Activated CD8-positive, alpha-beta T cell treated with anti-CD3 and anti-CD28 coated beads for 36 hours (primary cell): ENCODE measurements around the gene ANKRD34A. TPM values are rescaled to one million over a fixed set of nuclear protein-coding genes. Genes with fewer than 3 reads are reported as not detected.
A peak's percentile ranks its signal among the peaks of the same experiment; 100 is the strongest.

Source experiments
- ATAC-seq: fragments of 200-7000 bp; cut with Tn5 transposase; one replicate; pipeline ENCODE4 v1.10.0; 2021; ENCODE audit warnings: mild to moderate bottlenecking, moderate library complexity
- CTCF ChIA-PET: fragments of 350-600 bp; sonication (Branson Sonifier 250); formaldehyde crosslinking; loops from one replicate; lab custom pipeline; 2021; ENCODE audit warnings: antibody characterized with exemption; lab: Charles Lee
- POLR2A ChIA-PET: fragments of 350-600 bp; sonication (Branson Sonifier 250); formaldehyde crosslinking; loops from one replicate; lab custom pipeline; 2021; ENCODE audit warnings: antibody characterized with exemption; lab: Charles Lee
- DNase-seq: peaks from one replicate; pipeline ENCODE4 v3.0.0-alpha.2; 2020
- H3K27ac Mint-ChIP-seq: one replicate; pipeline ENCODE4 v1.8.0; 2021; ENCODE audit warnings: mild to moderate bottlenecking, mixed read lengths
- H3K27me3 Mint-ChIP-seq: one replicate; pipeline ENCODE4 v1.8.0; 2021; ENCODE audit warnings: mixed read lengths
- H3K36me3 Mint-ChIP-seq: one replicate; pipeline ENCODE4 v1.8.0; 2021; ENCODE audit warnings: low read depth, mixed read lengths
- H3K4me1 Mint-ChIP-seq: one replicate; pipeline ENCODE4 v1.8.0; 2021; ENCODE audit warnings: low read depth, mixed read lengths
- H3K4me3 Mint-ChIP-seq: one replicate; pipeline ENCODE4 v1.8.0; 2021; ENCODE audit warnings: mild to moderate bottlenecking, moderate library complexity, mixed read lengths
- H3K9me3 Mint-ChIP-seq: one replicate; pipeline ENCODE4 v1.8.0; 2021; ENCODE audit warnings: mixed read lengths
- intact Hi-C: fragments of 100-400 bp; cut with micrococcal nuclease; formaldehyde crosslinking; loops from one replicate; pipeline ENCODE4 v1.10.0; 2022
- total RNA-seq, 2 experiments: library from RNA; stranded (reverse); gene quantifications; one replicate each; pipeline ENCODE4 v1.2.3, GENCODE V29; 2021
- TF ChIP-seq, protein P1 (sequence below): fragments of 200-600 bp; IDR thresholded peaks from one replicate; pipeline ENCODE4 v1.8.0; 2022; ENCODE audit warnings: antibody characterized with exemption, mild to moderate bottlenecking

The ANKRD34A gene
- total RNA-seq, 2 experiments from 2014 or later, result 6.6 to 7.7 TPM

GRCh38 chr1:145965119-145965744 is 857 bp upstream of the ANKRD34A start:
- Mint-ChIP-seq H3K27me3 (no peaks in the 10 kb centered on the region), H3K36me3 (peaks cover 31% of the 10 kb centered on the region), H3K27ac (peak overlapping the region; percentile 91), H3K4me1 (peaks cover 21% of the 10 kb centered on the region), H3K9me3 (peaks cover 6% of the 10 kb centered on the region), H3K4me3 (peak overlapping the region; percentile 92)
- intact Hi-C loops, result loop anchor here (2.0 kb wide), 1 partner anchor 32 kb away; the partner anchor contains the start of gene TXNIP
- POLR2A ChIA-PET, result interaction anchor here (0.7 to 12.8 kb wide), 12 partner anchors 11 to 102 kb away, joined by 3 to 160 read pairs (median 6); partner anchors contain the start of genes PEX11B, RBM8A and TXNIP
- TF ChIP-seq, protein P1, sequence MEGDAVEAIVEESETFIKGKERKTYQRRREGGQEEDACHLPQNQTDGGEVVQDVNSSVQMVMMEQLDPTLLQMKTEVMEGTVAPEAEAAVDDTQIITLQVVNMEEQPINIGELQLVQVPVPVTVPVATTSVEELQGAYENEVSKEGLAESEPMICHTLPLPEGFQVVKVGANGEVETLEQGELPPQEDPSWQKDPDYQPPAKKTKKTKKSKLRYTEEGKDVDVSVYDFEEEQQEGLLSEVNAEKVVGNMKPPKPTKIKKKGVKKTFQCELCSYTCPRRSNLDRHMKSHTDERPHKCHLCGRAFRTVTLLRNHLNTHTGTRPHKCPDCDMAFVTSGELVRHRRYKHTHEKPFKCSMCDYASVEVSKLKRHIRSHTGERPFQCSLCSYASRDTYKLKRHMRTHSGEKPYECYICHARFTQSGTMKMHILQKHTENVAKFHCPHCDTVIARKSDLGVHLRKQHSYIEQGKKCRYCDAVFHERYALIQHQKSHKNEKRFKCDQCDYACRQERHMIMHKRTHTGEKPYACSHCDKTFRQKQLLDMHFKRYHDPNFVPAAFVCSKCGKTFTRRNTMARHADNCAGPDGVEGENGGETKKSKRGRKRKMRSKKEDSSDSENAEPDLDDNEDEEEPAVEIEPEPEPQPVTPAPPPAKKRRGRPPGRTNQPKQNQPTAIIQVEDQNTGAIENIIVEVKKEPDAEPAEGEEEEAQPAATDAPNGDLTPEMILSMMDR, result no peak
- no peak for DNase-seq
- CTCF ChIA-PET, result interaction anchor here (0.7 to 8.9 kb wide), 11 partner anchors 13 to 120 kb away, joined by 3 to 93 read pairs (median 5); partner anchors contain the start of genes NUDT17 and RBM8A
- ATAC-seq, result no peak

DNA sequence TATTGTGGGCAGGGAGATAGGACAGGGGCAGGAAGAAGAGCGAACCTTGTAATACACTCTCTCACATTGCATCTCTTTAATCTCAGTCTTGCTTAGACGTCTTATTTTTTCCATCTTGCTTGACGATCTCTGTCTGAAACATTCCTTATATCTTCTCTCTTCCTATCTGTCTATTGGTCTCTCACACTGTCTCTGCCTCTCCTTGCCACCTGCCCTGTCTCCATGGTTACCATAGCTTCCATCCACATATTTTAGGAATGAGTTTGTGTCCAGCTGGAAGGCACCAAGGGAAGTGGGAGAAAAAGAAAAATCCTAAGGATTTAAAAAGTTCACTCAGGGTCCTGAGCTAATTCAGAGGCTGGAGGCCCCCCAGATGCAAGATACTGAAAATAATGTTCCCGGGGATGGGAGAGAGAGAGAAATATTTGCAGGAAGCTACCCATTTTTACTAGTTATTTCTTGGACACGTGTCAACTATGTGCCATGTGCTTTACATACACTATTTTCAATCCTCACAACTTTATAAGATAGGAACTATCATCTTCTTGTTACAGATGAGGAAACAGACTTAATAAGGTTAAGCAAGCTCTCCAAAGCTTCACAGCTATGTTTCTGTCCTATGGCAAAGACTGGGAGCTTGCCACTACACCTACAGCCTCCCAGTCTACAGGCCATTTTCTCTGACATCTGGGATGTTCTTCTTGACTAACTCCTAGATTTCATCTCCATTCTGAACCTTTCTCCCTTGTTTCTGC is 933 bp downstream of the ANKRD34A start:
- Mint-ChIP-seq H3K4me3 (peak overlapping the region; percentile 92), H3K9me3 (peaks cover 6% of the 10 kb centered on the region), H3K4me1 (peaks cover 35% of the 10 kb centered on the region), H3K27me3 (no peaks in the 10 kb centered on the region), H3K36me3 (peaks cover 31% of the 10 kb centered on the region), H3K27ac (peak overlapping the region; percentile 91)
- intact Hi-C loops, result loop anchor here (2.0 to 5.0 kb wide), 2 partner anchors 33 to 36 kb away; partner anchors contain the start of genes RBM8A and TXNIP
- DNase-seq, result no peak
- TF ChIP-seq, protein P1, result no peak
- CTCF ChIA-PET, result interaction anchor here (0.8 to 8.9 kb wide), 13 partner anchors 10 to 139 kb away, joined by 3 to 93 read pairs (median 5); partner anchors contain the start of genes NUDT17, PIAS3, POLR3C and RBM8A
- POLR2A ChIA-PET, result interaction anchor here (0.7 to 12.8 kb wide), 19 partner anchors 9 to 171 kb away, joined by 3 to 160 read pairs (median 5); partner anchors contain the start of genes PEX11B, PIAS3, RBM8A and TXNIP
- ATAC-seq, result no peak

DNA sequence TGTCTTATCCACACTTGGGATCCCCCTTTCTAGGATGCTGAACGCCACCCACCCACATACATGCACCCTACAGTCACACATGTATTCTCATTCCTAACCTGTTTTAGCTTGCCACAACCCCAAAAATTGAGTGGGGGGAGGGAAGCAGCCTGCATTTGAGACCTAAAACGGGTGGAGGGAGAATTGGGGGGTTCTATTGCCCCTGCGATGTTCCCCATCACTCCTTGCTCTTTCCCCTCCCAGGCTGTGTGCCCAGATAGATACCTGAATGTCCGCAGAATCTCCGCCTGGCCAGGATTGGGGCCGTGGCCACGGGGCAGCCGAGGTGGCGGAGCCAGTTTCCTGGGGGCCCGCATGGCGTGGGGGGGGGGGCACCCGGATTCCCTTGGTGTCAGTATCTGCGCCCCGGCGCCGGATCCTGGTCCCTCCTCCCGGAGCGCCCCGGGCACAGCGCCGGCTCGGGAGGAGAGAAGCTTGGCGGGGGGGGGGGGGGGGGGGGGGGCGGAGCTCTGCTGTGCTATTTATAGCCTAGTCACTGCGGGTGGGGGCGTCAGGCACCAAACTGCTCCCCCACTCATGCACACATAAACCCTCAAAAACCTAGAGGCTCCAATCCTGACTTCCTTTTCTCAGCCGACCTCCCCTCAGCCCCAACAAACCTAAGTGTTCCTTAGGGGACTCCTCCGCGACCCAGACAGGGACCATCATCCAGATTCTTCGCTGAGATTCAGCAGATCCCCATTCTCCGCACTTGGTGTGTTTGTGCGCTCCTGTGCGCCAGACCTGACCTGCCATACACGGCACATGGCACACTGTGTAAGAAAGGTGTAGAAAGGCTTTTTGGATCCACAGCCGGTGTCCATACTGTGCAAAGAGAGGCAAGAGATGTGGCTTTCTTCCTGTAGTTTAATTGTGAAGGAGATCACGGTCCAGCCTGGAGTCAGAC is 1.9 kb downstream of the ANKRD34A start:
- ChIA-PET POLR2A (interaction anchor here (0.7 to 12.8 kb wide), 20 partner anchors 10 to 170 kb away, joined by 3 to 160 read pairs (median 4); partner anchors contain the start of genes NUDT17, PEX11B, RBM8A and TXNIP), CTCF (interaction anchor here (1.0 to 8.9 kb wide), 5 partner anchors 16 to 117 kb away, joined by 4 to 93 read pairs (median 5); partner anchors contain the start of genes NUDT17, PIAS3 and RBM8A)
- H3K4me3 Mint-ChIP-seq, result peak overlapping the region; percentile 92
- no peaks in the 10 kb centered on the region for H3K27me3 Mint-ChIP-seq
- H3K4me1 Mint-ChIP-seq, result peaks cover 39% of the 10 kb centered on the region
- intact Hi-C loops, result loop anchor here (5.0 kb wide), 1 partner anchor 35 kb away; the partner anchor contains the start of gene RBM8A
- H3K36me3 Mint-ChIP-seq, result peaks cover 23% of the 10 kb centered on the region
- TF ChIP-seq, protein P1, result no peak
- no peak for ATAC-seq
- H3K9me3 Mint-ChIP-seq, result peaks cover 2% of the 10 kb centered on the region
- H3K27ac Mint-ChIP-seq, result peak overlapping the region; percentile 91
- peak; percentile 66 for DNase-seq

DNA sequence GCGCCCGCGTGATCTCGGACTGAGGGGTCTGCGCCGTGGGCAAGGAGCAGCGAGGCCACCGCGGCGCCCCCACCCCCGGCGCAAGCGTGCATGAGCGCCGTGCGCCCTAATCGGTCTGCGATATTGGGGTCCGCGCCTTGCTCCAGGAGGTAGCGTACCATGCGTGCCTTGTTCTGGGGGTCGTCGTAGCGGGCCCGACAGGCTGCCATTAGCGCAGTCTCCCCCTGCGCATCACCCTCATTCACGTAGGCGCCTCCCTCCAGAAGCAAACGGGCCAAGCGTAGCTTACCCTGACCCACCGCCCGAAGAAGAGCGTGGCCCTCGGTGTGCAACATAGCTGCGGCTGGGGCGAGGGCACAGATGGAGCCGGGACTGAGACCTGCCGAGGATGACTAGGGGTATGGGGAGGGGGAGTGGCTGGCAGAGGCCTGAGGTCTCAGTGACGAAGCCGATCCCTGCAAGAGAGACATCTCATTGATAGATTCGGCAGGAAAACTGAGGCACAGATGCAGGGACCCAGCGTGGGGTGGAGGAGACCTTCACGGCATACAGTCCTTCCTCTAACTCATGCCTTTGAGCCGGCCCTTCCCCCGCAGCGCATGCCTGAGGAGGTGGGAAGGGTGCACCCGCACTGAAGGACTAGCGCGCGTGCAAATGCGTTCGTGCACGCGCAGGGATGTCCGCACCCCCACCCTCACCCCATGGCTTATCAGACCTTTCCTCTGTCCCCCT is 2.8 kb downstream of the ANKRD34A start:
- DNase-seq (peak; percentile 85), ATAC-seq (peak; percentile 2)
- H3K27ac Mint-ChIP-seq, result peak overlapping the region; percentile 91
- no peaks in the 10 kb centered on the region for H3K9me3 Mint-ChIP-seq
- ChIA-PET POLR2A (interaction anchor here (1.0 to 12.8 kb wide), 11 partner anchors 11 to 136 kb away, joined by 3 to 160 read pairs (median 6); partner anchors contain the start of genes PEX11B, RBM8A and TXNIP), CTCF (interaction anchor here (4.1 to 8.9 kb wide), 2 partner anchors 17 to 34 kb away, joined by 15 to 93 read pairs; partner anchors contain the start of gene RBM8A)
- H3K4me1 Mint-ChIP-seq, result peaks cover 37% of the 10 kb centered on the region
- H3K36me3 Mint-ChIP-seq, result peaks cover 16% of the 10 kb centered on the region
- intact Hi-C loops, result loop anchor here (5.0 kb wide), 1 partner anchor 34 kb away; the partner anchor contains the start of gene RBM8A
- TF ChIP-seq, protein P1, result no peak
- no peaks in the 10 kb centered on the region for H3K27me3 Mint-ChIP-seq
- H3K4me3 Mint-ChIP-seq, result peak overlapping the region; percentile 92
